Ascending aorta (tissue), 2 donors: ENCODE results near the gene SPAG9. TPM values are rescaled to one million over a fixed set of nuclear protein-coding genes. Genes with fewer than 3 reads are reported as not detected.
A peak's percentile ranks its signal among the peaks of the same experiment; 100 is the strongest.

Experiments used
- DNase-seq, 2 donors: peaks; one replicate each; pipeline ENCODE4 v3.0.0-alpha.2; 2019; ENCODE audit warnings: low spot score in 2 of 2
- H3K27ac ChIP-seq, 2 donors: fragments of 200-600 bp; sonication (generic); one replicate each; pipeline ENCODE4 v1.5.1; 2016 to 2017; ENCODE audit warnings: mild to moderate bottlenecking in 1 of 2
- H3K27me3 ChIP-seq: fragments of 200-600 bp; sonication (generic); one replicate; pipeline ENCODE4 v1.5.1; 2017
- H3K36me3 ChIP-seq, 2 donors: fragments of 200-600 bp; sonication (generic); one replicate each; pipeline ENCODE4 v1.5.1; 2016
- H3K4me1 ChIP-seq, 2 donors: fragments of 200-600 bp; sonication (generic); one replicate each; pipeline ENCODE4 v1.5.1; 2016 to 2017; ENCODE audit warnings: mild to moderate bottlenecking in 1 of 2
- H3K4me3 ChIP-seq, 2 donors: fragments of 200-600 bp; sonication (generic); one replicate each; pipeline ENCODE4 v1.5.1; 2016 to 2017; ENCODE audit warnings: mild to moderate bottlenecking in 1 of 2
- H3K9me3 ChIP-seq, 2 donors: fragments of 200-600 bp; sonication (generic); one replicate each; pipeline ENCODE4 v1.5.1; 2016
- CTCF ChIP-seq, 3 experiments: fragments of 200-600 bp in 2 of 3; fragments of 450-650 bp in 1 of 3; sonication (generic) in 2 of 3; IDR thresholded peaks; one replicate each; pipeline ENCODE4 v1.5.1; 2016 to 2019; ENCODE audit warnings: antibody characterized with exemption in 3 of 3, mild to moderate bottlenecking in 1 of 3, moderate library complexity in 1 of 3
- intact Hi-C: fragments of 100-400 bp; cut with DNase I; formaldehyde crosslinking; loops from one replicate; pipeline ENCODE4 v1.15.1; 2023
- total RNA-seq: library from RNA; depleted of rRNA; stranded (reverse); fragments of >200 nt; gene quantifications from one replicate; pipeline ENCODE4 v1.1.0, GENCODE V29; 2016

Gene SPAG9
- total RNA-seq, 1 donor from 2014 or later: 41.3 TPM

GRCh38 chr17:51060396-51060795 is 60.3 kb downstream of the SPAG9 start:
- no peak for DNase-seq
- Histone ChIP-seq H3K27ac (no peak overlapping the region), H3K4me1 (peaks cover 0 to 9% of the 10 kb centered on the region in 2 donors), H3K9me3 (no peaks in the 10 kb centered on the region), H3K4me3 (no peak overlapping the region), H3K36me3 (no peaks in the 10 kb centered on the region), H3K27me3 (no peaks in the 10 kb centered on the region)
- TF ChIP-seq CTCF (IDR thresholded peaks at IDR 0.05): no peak
- intact Hi-C loops: no loop called here

DNA sequence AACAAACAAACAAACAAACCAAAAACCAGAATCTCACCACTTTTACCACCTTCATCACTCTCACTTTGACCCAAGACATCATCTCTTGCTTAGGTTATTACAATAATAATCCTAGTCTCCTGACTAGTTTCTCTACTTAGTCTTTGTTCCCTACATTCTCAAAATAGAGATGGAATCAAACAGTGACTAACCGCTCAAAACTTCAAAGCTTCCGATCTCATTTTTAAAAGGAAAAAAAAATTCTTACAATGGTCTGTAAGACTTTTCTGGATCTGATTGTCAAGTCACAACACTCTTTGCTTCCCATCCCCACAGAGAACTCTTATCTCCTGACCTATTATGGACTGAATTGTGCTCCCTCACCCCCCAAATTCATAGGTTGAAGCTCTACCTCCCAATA is 60.9 kb downstream of the SPAG9 start:
- TF ChIP-seq CTCF (IDR thresholded peaks at IDR 0.05): no peak
- H3K27me3 ChIP-seq: no peaks in the 10 kb centered on the region
- no peaks in the 10 kb centered on the region for H3K9me3 ChIP-seq
- DNase-seq: no peak
- H3K36me3 ChIP-seq: no peaks in the 10 kb centered on the region
- intact Hi-C loops: loop anchor here (5.0 to 10.0 kb wide), 2 partner anchors 55 to 57 kb away; no protein-coding TSS in a partner anchor
- peaks cover 0 to 9% of the 10 kb centered on the region in 2 donors for H3K4me1 ChIP-seq
- no peak overlapping the region for H3K4me3 ChIP-seq
- no peak overlapping the region for H3K27ac ChIP-seq

- Histone ChIP-seq H3K27ac (peak overlapping the region; percentile 20 to 45), H3K27me3 (no peaks in the 10 kb centered on the region), H3K36me3 (no peaks in the 10 kb centered on the region), H3K4me1 (peaks cover 0 to 9% of the 10 kb centered on the region in 2 donors), H3K4me3 (no peak overlapping the region), H3K9me3 (no peaks in the 10 kb centered on the region)
- no peak for DNase-seq
- intact Hi-C loops: loop anchor here (5.0 to 10.0 kb wide), 2 partner anchors 55 to 57 kb away; no protein-coding TSS in a partner anchor
- no peak for TF ChIP-seq CTCF (IDR thresholded peaks at IDR 0.05)
These were observed 63.1 kb downstream of the SPAG9 start for GRCh38 chr17:51057534-51057933.

GRCh38 chr17:51056813-51057510 is 63.7 kb downstream of the SPAG9 start:
- peak; percentile 24 to 54 (median 27) for TF ChIP-seq CTCF (IDR thresholded peaks at IDR 0.05)
- H3K27me3 ChIP-seq: no peaks in the 10 kb centered on the region
- no peaks in the 10 kb centered on the region for H3K36me3 ChIP-seq
- no peak overlapping the region for H3K4me3 ChIP-seq
- intact Hi-C loops: loop anchor here (5.0 to 10.0 kb wide), 2 partner anchors 55 to 58 kb away; no protein-coding TSS in a partner anchor
- H3K4me1 ChIP-seq: peaks cover 0 to 9% of the 10 kb centered on the region in 2 donors
- no peaks in the 10 kb centered on the region for H3K9me3 ChIP-seq
- peak overlapping the region; percentile 20 to 45 for H3K27ac ChIP-seq
- DNase-seq: no peak

- Histone ChIP-seq H3K4me1 (peaks cover 0 to 9% of the 10 kb centered on the region in 2 donors), H3K27ac (no peak overlapping the region), H3K4me3 (no peak overlapping the region), H3K36me3 (no peaks in the 10 kb centered on the region), H3K27me3 (no peaks in the 10 kb centered on the region), H3K9me3 (no peaks in the 10 kb centered on the region)
- DNase-seq: no peak
- TF ChIP-seq CTCF (IDR thresholded peaks at IDR 0.05): no peak
- intact Hi-C loops: loop anchor here (5.0 to 10.0 kb wide), 2 partner anchors 52 to 60 kb away; no protein-coding TSS in a partner anchor
These were observed 65.9 kb downstream of the SPAG9 start for GRCh38 chr17:51054748-51055147.
